GM12891 (cell line): ENCODE data around the gene TIGIT.

ENCODE experiments used
- DNase-seq: peaks from one replicate; pipeline ENCODE4 v3.0.0; 2011; ENCODE audit warnings: low spot score; ENCODE audit not compliant: insufficient read length
- FAIRE-seq: peaks from 2 replicates; lab custom pipeline; 2011; peaks lifted over from hg19 to GRCh38; lab: Jason Lieb, UNC
- PAX5 ChIP-seq: IDR thresholded peaks from 2 replicates; pipeline ENCODE4 v1.6.1; 2011; ENCODE audit warnings: low read length, moderate library complexity, mild to moderate bottlenecking; ENCODE audit not compliant: insufficient read depth, severe bottlenecking
- POLR2A ChIP-seq: IDR thresholded peaks from 2 replicates; pipeline ENCODE4 v1.6.1; 2011; ENCODE audit warnings: low read depth, low read length, control low read depth
- POLR2AphosphoS5 ChIP-seq: IDR thresholded peaks from 2 replicates; pipeline ENCODE4 v1.6.1; 2011; ENCODE audit warnings: low read depth, low read length, control low read depth
- POU2F2 ChIP-seq: IDR thresholded peaks from 2 replicates; pipeline ENCODE4 v1.6.1; 2011; ENCODE audit warnings: low read depth, mild to moderate bottlenecking, control low read depth, low read length, moderate library complexity
- SPI1 ChIP-seq: IDR thresholded peaks from 2 replicates; pipeline ENCODE4 v1.6.1; 2011; ENCODE audit warnings: low read depth, low read length, control low read depth
- TAF1 ChIP-seq: IDR thresholded peaks from 2 replicates; pipeline ENCODE4 v1.6.1; 2011; ENCODE audit warnings: low read depth, low read length, control low read depth

Gene TIGIT

DNA sequence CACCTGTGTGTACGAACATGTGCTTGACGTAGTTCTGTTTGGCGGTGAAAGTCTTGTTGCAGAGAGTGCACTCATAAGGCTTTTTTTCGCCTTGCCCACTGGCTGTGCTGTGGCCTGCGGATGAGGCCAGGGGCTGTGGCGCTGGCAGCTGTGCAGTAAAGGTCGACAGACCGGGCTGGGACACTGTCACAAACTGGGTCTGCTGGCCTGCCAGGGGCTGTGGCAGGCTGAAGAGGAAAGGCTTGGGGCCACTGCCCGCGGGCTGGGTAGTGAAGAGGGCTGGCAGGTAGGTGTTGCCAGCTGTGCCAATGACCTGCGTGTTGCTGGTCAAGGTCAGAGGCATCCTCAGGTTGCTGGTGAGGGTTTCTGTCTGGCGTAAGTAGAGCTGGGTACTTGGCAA, 56.4 kb downstream of the TIGIT start:
- DNase-seq (no peak), FAIRE-seq (no peak)
- TF ChIP-seq TAF1 (no peak), POLR2A (no peak), POLR2AphosphoS5 (no peak), SPI1 (no peak), PAX5 (no peak), POU2F2 (no peak)

GRCh38 chr3:114350690-114351089, 56.9 kb downstream of the TIGIT start:
- DNase-seq (no peak), FAIRE-seq (no peak)

DNA sequence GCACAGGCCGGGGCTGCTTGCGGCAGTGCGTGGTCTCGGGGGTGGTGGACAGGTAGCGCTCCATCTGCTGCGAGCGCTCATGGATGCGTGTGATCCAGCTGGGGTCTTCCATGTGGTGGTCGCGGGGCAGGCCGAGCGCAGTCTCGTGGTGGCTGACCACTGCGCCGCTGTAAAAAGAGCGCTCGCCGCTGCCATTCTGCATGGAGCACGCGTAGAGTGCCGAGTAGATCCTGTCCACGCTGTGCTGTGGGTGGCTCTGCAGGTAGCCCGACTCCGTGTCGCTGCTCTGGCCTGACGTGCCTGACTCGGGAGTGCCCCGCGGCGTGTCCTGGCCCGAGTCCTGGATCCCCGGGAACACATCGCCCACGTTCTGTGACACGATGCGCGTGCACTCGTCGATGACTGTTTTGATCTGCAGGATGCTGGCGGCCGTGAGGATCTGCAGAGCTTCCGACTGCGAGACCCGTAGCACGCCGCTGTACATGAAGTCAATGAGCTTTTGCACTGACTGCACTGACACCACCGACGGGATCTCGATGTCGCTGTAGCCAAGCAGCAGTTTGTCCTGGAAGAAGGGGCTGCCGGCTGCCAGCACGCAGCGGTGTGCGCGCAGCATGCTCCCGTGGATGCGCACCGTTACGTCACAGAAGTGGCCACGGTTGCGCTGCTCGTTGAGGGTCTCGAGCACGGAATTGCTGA, 57.4 kb downstream of the TIGIT start:
- TF ChIP-seq POLR2AphosphoS5 (no peak), PAX5 (no peak), POU2F2 (no peak), POLR2A (no peak), SPI1 (no peak), TAF1 (no peak)
- DNase-seq (no peak), FAIRE-seq (peak; percentile 31)

More at GRCh38 chr3:114350690-114351089, 56.9 kb downstream of the TIGIT start:
- no peak for TF ChIP-seq POU2F2
- no peak for TF ChIP-seq TAF1
- TF ChIP-seq PAX5 = no peak
- TF ChIP-seq POLR2A = no peak
- TF ChIP-seq SPI1 = no peak
- no peak for TF ChIP-seq POLR2AphosphoS5

DNA sequence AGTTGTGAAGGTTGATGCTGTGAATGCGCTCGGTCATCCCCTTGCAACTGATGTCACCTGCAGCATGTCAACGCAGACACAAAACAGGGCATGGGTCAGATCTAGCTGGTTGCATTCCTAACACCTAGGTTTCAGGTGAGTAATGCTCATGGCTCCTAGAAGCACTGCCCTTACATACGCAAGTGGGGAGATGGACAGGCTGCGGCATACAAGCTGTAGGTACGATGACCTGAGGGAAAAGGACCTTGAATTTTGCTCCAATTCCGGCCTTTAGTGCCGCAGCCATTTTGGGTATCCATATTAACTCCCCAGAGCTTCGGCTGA, 58.0 kb downstream of the TIGIT start:
- FAIRE-seq (no peak), DNase-seq (no peak)
- TF ChIP-seq TAF1 = no peak
- no peak for TF ChIP-seq POLR2A
- no peak for TF ChIP-seq SPI1
- TF ChIP-seq POLR2AphosphoS5 = no peak
- TF ChIP-seq PAX5 = no peak
- no peak for TF ChIP-seq POU2F2

- TF ChIP-seq POU2F2 (no peak), SPI1 (no peak), POLR2A (no peak), POLR2AphosphoS5 (no peak), TAF1 (no peak), PAX5 (no peak)
- DNase-seq = no peak
- no peak for FAIRE-seq
These were observed 61.8 kb downstream of the TIGIT start for GRCh38 chr3:114355653-114356052.

GRCh38 chr3:114356066-114356465, 62.2 kb downstream of the TIGIT start:
- TF ChIP-seq POLR2AphosphoS5 (no peak), POU2F2 (no peak), TAF1 (no peak), PAX5 (no peak), SPI1 (no peak), POLR2A (no peak)
- DNase-seq (no peak), FAIRE-seq (no peak)

DNA sequence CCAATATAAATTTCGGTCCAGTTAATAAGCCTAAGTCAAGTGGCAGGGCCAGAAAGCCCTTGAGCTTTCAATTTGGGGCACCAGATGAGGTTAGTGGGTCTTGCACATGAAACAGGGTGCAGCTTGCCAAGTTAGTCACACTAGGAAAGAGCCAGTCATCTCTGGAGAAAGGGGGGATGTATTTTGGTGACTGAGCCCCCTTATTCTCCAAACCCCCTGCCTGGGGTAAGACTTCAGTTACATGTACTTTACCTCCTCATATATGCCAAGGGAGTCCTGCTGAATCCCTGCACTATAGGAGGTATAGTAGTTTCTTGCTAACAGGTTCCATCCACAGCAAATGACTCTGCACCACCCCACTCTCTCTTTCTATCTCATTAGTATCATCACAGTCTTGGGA, 62.7 kb downstream of the TIGIT start:
- TF ChIP-seq PAX5 (no peak), POU2F2 (no peak), POLR2A (no peak), SPI1 (no peak), TAF1 (no peak), POLR2AphosphoS5 (no peak)
- FAIRE-seq (peak; percentile 55), DNase-seq (no peak)
